ENCODE results near the gene SEMA3C. TPM values are rescaled to one million over a fixed set of nuclear protein-coding genes. Genes with fewer than 3 reads are reported as not detected.

Gene SEMA3C
- total RNA-seq, 2 experiments from 2014 or later = not detected

DNA sequence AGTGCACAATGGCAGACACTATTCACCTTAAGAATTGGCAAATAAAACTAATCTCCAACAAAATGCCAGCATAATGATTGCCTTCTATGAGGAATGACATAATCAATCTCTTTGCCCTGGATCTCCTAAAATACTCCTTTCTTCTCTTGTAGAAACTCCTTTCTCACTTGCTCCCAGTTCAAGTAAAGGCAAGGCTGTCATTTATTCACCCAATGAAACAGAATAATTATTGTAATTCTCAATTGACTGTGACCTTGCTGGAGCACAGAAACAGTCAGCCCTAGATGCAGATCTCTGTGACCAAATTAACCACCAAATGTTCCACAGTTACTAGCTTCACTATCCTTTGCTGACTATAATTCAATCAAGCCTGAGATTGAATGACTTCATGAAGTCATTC lies 99.3 kb downstream of the SEMA3C start:
- DNase-seq (no peak), ATAC-seq (no peak)
- POLR2A ChIA-PET = no interaction called here
- Mint-ChIP-seq H3K36me3 (ENCODE audit: low read depth) (no peaks in the 10 kb centered on the region), H3K9me3 (peaks cover 3% of the 10 kb centered on the region), H3K4me3 (no peak overlapping the region), H3K27me3 (no peaks in the 10 kb centered on the region), H3K4me1 (ENCODE audit: low read depth) (no peaks in the 10 kb centered on the region), H3K27ac (no peak overlapping the region)
- TF ChIP-seq CTCF (IDR thresholded peaks at IDR 0.05) = no peak
- intact Hi-C loops (cut with micrococcal nuclease) = no loop called here
- CTCF ChIA-PET = no interaction called here

DNA sequence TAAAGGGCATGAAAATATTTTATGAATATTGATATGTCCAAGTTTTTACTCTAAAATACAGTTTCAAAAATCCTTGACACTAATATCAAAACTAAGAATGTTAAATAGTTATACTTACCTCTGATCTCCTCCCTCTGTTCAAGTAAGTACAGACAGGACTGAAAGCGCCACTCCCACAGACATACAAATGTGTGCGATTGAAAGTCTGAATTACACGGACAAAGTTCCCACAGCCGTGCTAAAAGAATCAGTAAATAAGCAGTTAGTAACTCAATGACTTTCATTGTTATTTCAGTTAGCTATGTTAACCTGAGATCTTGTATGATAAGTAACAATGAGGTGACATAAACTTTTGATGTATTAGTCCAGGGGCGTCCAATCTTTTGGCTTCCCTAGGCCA lies 100.7 kb downstream of the SEMA3C start:
- peaks cover 5% of the 10 kb centered on the region for H3K9me3 Mint-ChIP-seq
- no peaks in the 10 kb centered on the region for H3K27me3 Mint-ChIP-seq
- CTCF ChIA-PET = no interaction called here
- DNase-seq = no peak
- TF ChIP-seq CTCF (IDR thresholded peaks at IDR 0.05) = no peak
- H3K4me3 Mint-ChIP-seq = no peak overlapping the region
- POLR2A ChIA-PET = no interaction called here
- H3K36me3 Mint-ChIP-seq (ENCODE audit: low read depth) = no peaks in the 10 kb centered on the region
- no peaks in the 10 kb centered on the region for H3K4me1 Mint-ChIP-seq (ENCODE audit: low read depth)
- intact Hi-C loops (cut with micrococcal nuclease) = no loop called here
- H3K27ac Mint-ChIP-seq = no peak overlapping the region
- ATAC-seq = no peak

DNA sequence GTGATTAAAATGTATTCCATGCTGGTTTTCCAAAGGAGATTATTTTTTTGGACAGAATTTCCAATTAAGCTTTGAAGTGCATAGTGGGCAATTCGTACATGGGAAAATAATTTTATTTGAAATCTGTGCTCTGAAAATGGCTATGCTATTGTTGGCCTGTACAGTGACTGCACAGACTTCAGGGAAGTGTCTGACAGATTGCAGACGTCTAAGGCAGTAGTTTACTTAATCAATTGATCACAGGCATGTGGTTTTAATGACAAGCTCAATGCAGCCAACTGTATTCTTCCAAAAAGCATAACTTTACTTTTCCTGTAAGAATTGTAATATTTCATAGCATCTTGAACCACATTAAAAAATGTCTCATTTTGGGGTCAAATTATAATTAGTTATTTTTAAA lies 102.0 kb downstream of the SEMA3C start:
- ChIA-PET CTCF (no interaction called here), POLR2A (interaction anchor here (0.6 kb wide), 1 partner anchor 1457 kb away, joined by 3 read pairs; no protein-coding TSS in a partner anchor)
- Mint-ChIP-seq H3K9me3 (peaks cover 6% of the 10 kb centered on the region), H3K36me3 (ENCODE audit: low read depth) (no peaks in the 10 kb centered on the region), H3K4me1 (ENCODE audit: low read depth) (no peaks in the 10 kb centered on the region), H3K27ac (no peak overlapping the region), H3K27me3 (no peaks in the 10 kb centered on the region), H3K4me3 (no peak overlapping the region)
- DNase-seq (no peak), ATAC-seq (no peak)
- TF ChIP-seq CTCF (IDR thresholded peaks at IDR 0.05) = no peak
- intact Hi-C loops (cut with micrococcal nuclease) = no loop called here

DNA sequence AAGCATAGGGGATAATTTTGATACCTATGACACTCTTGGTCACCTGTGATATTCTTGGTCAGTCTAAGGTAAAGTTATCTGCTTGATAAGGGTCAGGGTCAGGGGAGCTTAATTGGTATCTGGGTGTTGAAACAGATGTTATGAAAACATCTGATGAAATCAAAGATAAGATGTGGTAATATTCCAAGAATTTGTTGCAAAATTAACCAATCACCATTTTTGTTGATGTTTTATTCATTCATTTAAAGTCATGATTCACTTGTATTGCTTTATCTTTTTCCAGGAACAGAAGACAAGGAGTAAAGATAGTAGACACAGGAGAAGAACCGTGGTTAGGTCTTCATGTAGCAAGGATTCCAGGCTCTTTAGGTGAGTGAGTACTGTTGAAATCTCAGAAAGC lies 103.1 kb downstream of the SEMA3C start:
- Mint-ChIP-seq H3K4me3 (no peak overlapping the region), H3K9me3 (peaks cover 6% of the 10 kb centered on the region), H3K4me1 (ENCODE audit: low read depth) (no peaks in the 10 kb centered on the region), H3K27ac (no peak overlapping the region), H3K36me3 (ENCODE audit: low read depth) (no peaks in the 10 kb centered on the region), H3K27me3 (no peaks in the 10 kb centered on the region)
- DNase-seq (no peak), ATAC-seq (no peak)
- TF ChIP-seq CTCF (IDR thresholded peaks at IDR 0.05) = no peak
- CTCF ChIA-PET = no interaction called here
- intact Hi-C loops (cut with micrococcal nuclease) = no loop called here
- POLR2A ChIA-PET = no interaction called here

- ChIA-PET CTCF (no interaction called here), POLR2A (no interaction called here)
- H3K36me3 Mint-ChIP-seq (ENCODE audit: low read depth) = no peaks in the 10 kb centered on the region
- peaks cover 11% of the 10 kb centered on the region for H3K9me3 Mint-ChIP-seq
- H3K4me1 Mint-ChIP-seq (ENCODE audit: low read depth) = no peaks in the 10 kb centered on the region
- no peak for TF ChIP-seq CTCF (IDR thresholded peaks at IDR 0.05)
- no peak overlapping the region for H3K4me3 Mint-ChIP-seq
- intact Hi-C loops (cut with micrococcal nuclease) = no loop called here
- no peak for ATAC-seq
- DNase-seq = no peak
- no peak overlapping the region for H3K27ac Mint-ChIP-seq
- no peaks in the 10 kb centered on the region for H3K27me3 Mint-ChIP-seq
Observed at GRCh38 chr7:80809545-80809944, 109.3 kb downstream of the SEMA3C start.
